Spleen (tissue), 11 donors: Measurements from ENCODE around the gene TRABD2B. TPM values are rescaled to one million over a fixed set of nuclear protein-coding genes. Genes with fewer than 3 reads are reported as not detected.

Source experiments
- DNase-seq: peaks from one replicate; pipeline ENCODE4 v3.0.0-alpha.2; 2020
- H3K27ac ChIP-seq, 8 donors: fragments of 200-600 bp; sonication (generic) in 7 of 8; 1 replicate in 4 of 8; 2 replicates in 4 of 8; pipeline versions ENCODE4 v1.5.0 to v1.8.0; 2016 to 2021; ENCODE audit warnings: inconsistent platforms in 4 of 8, mild to moderate bottlenecking in 4 of 8, moderate library complexity in 1 of 8
- H3K27me3 ChIP-seq, 7 donors: fragments of 200-600 bp; sonication (generic) in 6 of 7; replicated peaks in 1 of 7; 1 replicate in 4 of 7; 2 replicates in 3 of 7; pipeline versions ENCODE4 v1.5.0 to v1.8.0; 2016 to 2021; ENCODE audit warnings: inconsistent platforms in 3 of 7, mild to moderate bottlenecking in 1 of 7
- H3K36me3 ChIP-seq, 6 donors: fragments of 200-600 bp; sonication (generic) in 5 of 6; 1 replicate in 4 of 6; 2 replicates in 2 of 6; pipeline versions ENCODE4 v1.5.0 to v1.8.0; 2016 to 2021; ENCODE audit warnings: inconsistent platforms in 2 of 6
- H3K4me1 ChIP-seq, 6 donors: fragments of 200-600 bp; sonication (generic) in 5 of 6; 1 replicate in 3 of 6; 2 replicates in 3 of 6; pipeline versions ENCODE4 v1.5.0 to v1.8.0; 2016 to 2021; ENCODE audit warnings: inconsistent platforms in 3 of 6
- H3K4me3 ChIP-seq, 8 donors: fragments of 200-600 bp; sonication (generic) in 7 of 8; 1 replicate in 4 of 8; 2 replicates in 4 of 8; pipeline versions ENCODE4 v1.5.0 to v1.8.0; 2016 to 2021; ENCODE audit warnings: inconsistent platforms in 4 of 8, mild to moderate bottlenecking in 4 of 8, moderate library complexity in 2 of 8
- H3K9me3 ChIP-seq, 8 donors: fragments of 200-600 bp; sonication (generic) in 7 of 8; 1 replicate in 4 of 8; 2 replicates in 4 of 8; pipeline versions ENCODE4 v1.5.0 to v1.8.0; 2016 to 2021; ENCODE audit warnings: inconsistent platforms in 4 of 8
- CTCF ChIP-seq, 11 experiments: fragments of 200-600 bp in 7 of 11; fragments of 450-650 bp in 4 of 11; sonication (generic) in 4 of 11; IDR thresholded peaks in 8 of 11; conservative IDR thresholded peaks in 3 of 11; 1 replicate in 7 of 11; 2 replicates in 4 of 11; pipeline versions ENCODE4 v1.4.0 to v1.8.0; 2016 to 2021; ENCODE audit warnings: antibody characterized with exemption in 11 of 11, inconsistent platforms in 4 of 11, mild to moderate bottlenecking in 1 of 11
- POLR2A ChIP-seq, 3 donors: fragments of 450-650 bp; IDR thresholded peaks; one replicate each; pipeline ENCODE4 v1.5.1; 2017; ENCODE audit warnings: antibody characterized with exemption in 3 of 3, mild to moderate bottlenecking in 1 of 3
- POLR2AphosphoS5 ChIP-seq, 3 donors: sonication (generic); formaldehyde crosslinking; IDR thresholded peaks; one replicate each; pipeline ENCODE4 v1.5.1; 2017; ENCODE audit warnings: antibody characterized with exemption in 3 of 3
- WGBS, 5 donors: extraction: QIAGEN DNeasy Blood & Tissue Kit in 3 of 5; methylation state at CpG; one replicate each; pipeline versions ENCODE4 v1.1.5 to v1.1.7; 2013 to 2018; 5-methylcytosine and 5-hydroxymethylcytosine counted together
- intact Hi-C: fragments of 100-400 bp; cut with DNase I; formaldehyde crosslinking; loops from one replicate; pipeline ENCODE4 v1.15.0; 2023; ENCODE audit warnings: low total_unique reads
- polyA plus RNA-seq, 3 donors: library from polyadenylated mRNA; stranded (reverse); fragments of 200-250 nt; gene quantifications; one replicate each; pipeline ENCODE4 v1.2.1, GENCODE V29; 2013
- total RNA-seq, 7 donors: library from RNA; depleted of rRNA in 3 of 7; stranded (reverse); fragments of >200 nt in 3 of 7; fragmentation: NEBNext Ultra II Directional in 4 of 7; extraction: Animal tissue kit (Norgen Biotek cat#: 25700) in 4 of 7; gene quantifications; one replicate each; pipeline versions ENCODE4 v1.1.0 to v1.2.1, GENCODE V29; 2016 to 2021
- donor health status: healthy with polysubstance abuse.
- donor health status: DM: no; HTN: no; CAD: no; lungs with moderate emphysema.
- donor health status: DM: no; HTN: no; CAD: no.
- donor health status: Bipolar disorder and iron deficiency.
- donor health status: healthy.
- donor health status: DM: no; HTN: no; CAD: no.
- donor health status: DM: yes; HTN: yes; CAD: no.

The TRABD2B gene
- total and polyA plus RNA-seq, 10 donors = 0.11 to 3.5 (median 0.64) TPM

DNA sequence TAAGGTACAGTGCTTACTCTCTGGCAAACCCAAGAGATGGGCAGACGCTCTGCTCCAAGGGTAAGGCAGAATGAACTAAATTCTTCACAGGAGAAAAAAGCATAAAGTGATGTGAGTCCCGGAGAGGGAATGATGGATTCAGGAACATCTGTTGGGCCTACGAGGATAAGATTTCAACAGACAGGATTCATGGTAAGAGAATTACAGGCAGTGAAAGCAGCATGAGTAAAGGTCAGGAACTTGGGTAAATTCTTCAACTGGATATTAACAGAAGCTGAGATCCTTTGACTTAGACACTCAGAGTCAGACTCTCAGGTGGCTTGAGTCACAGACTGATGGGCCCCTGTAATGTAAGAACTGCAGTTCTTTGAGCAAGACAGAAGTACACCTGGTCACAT lies 152.6 kb downstream of the TRABD2B start:
- H3K27ac ChIP-seq = no peak overlapping the region
- H3K4me3 ChIP-seq = no peak overlapping the region
- intact Hi-C loops = no loop called here
- H3K9me3 ChIP-seq = no peaks in the 10 kb centered on the region
- DNase-seq = no peak
- WGBS, 5 donors = 83 to 95% (median 88%) methylated on average over 3 of the region's 3 CpGs
- no peaks in the 10 kb centered on the region for H3K36me3 ChIP-seq
- H3K27me3 ChIP-seq = peaks cover 0 to 15% (median 0%) of the 10 kb centered on the region in 7 donors
- no peaks in the 10 kb centered on the region for H3K4me1 ChIP-seq
- TF ChIP-seq POLR2AphosphoS5 (IDR thresholded peaks at IDR 0.05) = no peak
- no peak for TF ChIP-seq CTCF (IDR thresholded peaks at IDR 0.05 in 8 of 11, conservative IDR thresholded peaks at IDR 0.05 in 3 of 11)
- no peak for TF ChIP-seq POLR2A (IDR thresholded peaks at IDR 0.05)

- intact Hi-C loops = no loop called here
- Histone ChIP-seq H3K27me3 (peaks cover 0 to 15% (median 0%) of the 10 kb centered on the region in 7 donors), H3K4me1 (no peaks in the 10 kb centered on the region), H3K9me3 (no peaks in the 10 kb centered on the region), H3K27ac (no peak overlapping the region), H3K4me3 (no peak overlapping the region), H3K36me3 (no peaks in the 10 kb centered on the region)
- 78 to 90% (median 82%) methylated on average over 10 of the region's 10 CpGs for WGBS, 5 donors
- DNase-seq = no peak
- TF ChIP-seq POLR2AphosphoS5 (IDR thresholded peaks at IDR 0.05) (no peak), POLR2A (IDR thresholded peaks at IDR 0.05) (no peak), CTCF (IDR thresholded peaks at IDR 0.05 in 8 of 11, conservative IDR thresholded peaks at IDR 0.05 in 3 of 11) (no peak)
These were observed 153.2 kb downstream of the TRABD2B start for GRCh38 chr1:47843781-47844557.

DNA sequence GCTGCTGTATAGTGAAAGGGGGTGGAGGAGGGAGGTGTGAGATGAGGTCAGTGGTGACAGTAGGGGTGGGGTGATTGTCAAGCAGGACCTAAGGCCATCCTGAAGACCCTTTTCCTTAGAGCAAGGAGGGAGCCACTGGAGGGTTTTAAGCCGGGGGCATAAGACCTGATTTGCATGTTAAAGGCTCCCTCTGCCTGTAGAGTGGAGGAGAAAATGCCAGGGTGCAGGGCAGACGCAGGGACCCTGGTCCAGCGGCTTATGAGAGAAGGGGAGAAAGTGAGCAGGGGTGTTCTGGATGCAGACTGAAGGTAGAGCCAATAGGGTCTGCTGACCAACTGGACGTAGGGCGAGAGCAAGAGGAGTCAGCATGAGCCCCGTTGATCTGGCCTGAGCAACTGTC lies 154.1 kb downstream of the TRABD2B start:
- WGBS, 5 donors = 64 to 74% (median 66%) methylated on average over 6 of the region's 6 CpGs
- Histone ChIP-seq H3K4me3 (no peak overlapping the region), H3K36me3 (no peaks in the 10 kb centered on the region), H3K9me3 (no peaks in the 10 kb centered on the region), H3K27ac (no peak overlapping the region), H3K27me3 (peaks cover 0 to 15% (median 0%) of the 10 kb centered on the region in 7 donors), H3K4me1 (no peaks in the 10 kb centered on the region)
- no peak for DNase-seq
- TF ChIP-seq CTCF (IDR thresholded peaks at IDR 0.05 in 8 of 11, conservative IDR thresholded peaks at IDR 0.05 in 3 of 11) (no peak), POLR2A (IDR thresholded peaks at IDR 0.05) (no peak), POLR2AphosphoS5 (IDR thresholded peaks at IDR 0.05) (no peak)
- intact Hi-C loops = no loop called here

- no peak for TF ChIP-seq POLR2AphosphoS5 (IDR thresholded peaks at IDR 0.05)
- no peak for TF ChIP-seq POLR2A (IDR thresholded peaks at IDR 0.05)
- no peak for TF ChIP-seq CTCF (IDR thresholded peaks at IDR 0.05 in 8 of 11, conservative IDR thresholded peaks at IDR 0.05 in 3 of 11)
- Histone ChIP-seq H3K27ac (no peak overlapping the region), H3K27me3 (peaks cover 0 to 15% (median 0%) of the 10 kb centered on the region in 7 donors), H3K4me3 (no peak overlapping the region), H3K9me3 (no peaks in the 10 kb centered on the region), H3K4me1 (no peaks in the 10 kb centered on the region), H3K36me3 (no peaks in the 10 kb centered on the region)
- WGBS, 5 donors = 42 to 62% (median 57%) methylated on average over 5 of the region's 5 CpGs
- intact Hi-C loops = no loop called here
- DNase-seq = peak; percentile 17
These were observed 154.8 kb downstream of the TRABD2B start for GRCh38 chr1:47842228-47842919.
